Measurements from ENCODE around the gene HOXA5. TPM values are rescaled to one million over a fixed set of nuclear protein-coding genes. Genes with fewer than 3 reads are reported as not detected.

The HOXA5 gene
- total and polyA plus RNA-seq, 5 experiments from 2014 or later = not detected

- Mint-ChIP-seq H3K4me3 (peak overlapping the region in 9 of 10 donors; percentile 16 to 85 (median 75)), H3K9me3 (peaks cover 0 to 4% (median 0%) of the 10 kb centered on the region in 9 donors), H3K27me3 (peaks cover 62 to 97% (median 76%) of the 10 kb centered on the region in 5 donors), H3K4me1 (peaks cover 34 to 69% (median 57%) of the 10 kb centered on the region in 4 donors), H3K36me3 (peaks cover 0 to 9% (median 2%) of the 10 kb centered on the region in 3 donors), H3K27ac (peak overlapping the region in 2 of 10 donors; percentile 57 to 58)
- DNase-seq = peak in 1 of 10 donors; percentile 3
- POLR2A ChIA-PET = interaction anchor here (0.7 to 3.5 kb wide), 6 partner anchors 7 to 987 kb away, joined by 3 to 18 read pairs (median 3); no protein-coding TSS in a partner anchor
- no peak for ATAC-seq
Observed at GRCh38 chr7:27186668-27187474, 43.4 kb upstream of the HOXA5 start.

- H3K36me3 Mint-ChIP-seq = peaks cover 0 to 9% (median 2%) of the 10 kb centered on the region in 3 donors
- peak overlapping the region in 5 of 10 donors; percentile 28 to 91 (median 49) for H3K27ac Mint-ChIP-seq
- H3K4me3 Mint-ChIP-seq = peak overlapping the region; percentile 67 to 85 (median 81)
- peaks cover 31 to 64% (median 52%) of the 10 kb centered on the region in 4 donors for H3K4me1 Mint-ChIP-seq
- peak in 1 of 10 donors; percentile 17 for DNase-seq
- ATAC-seq = no peak
- POLR2A ChIA-PET = interaction anchor here (0.6 to 3.5 kb wide), 5 partner anchors 13 to 642 kb away, joined by 3 to 18 read pairs (median 4); no protein-coding TSS in a partner anchor
- peaks cover 56 to 96% (median 77%) of the 10 kb centered on the region in 5 donors for H3K27me3 Mint-ChIP-seq
- H3K9me3 Mint-ChIP-seq = peaks cover 0 to 4% (median 0%) of the 10 kb centered on the region in 9 donors
Observed at GRCh38 chr7:27185854-27186667, 42.6 kb upstream of the HOXA5 start.

GRCh38 chr7:27185013-27185853 is 41.8 kb upstream of the HOXA5 start, which contains the start of gene HOXA11:
Gene HOXA11 (minus strand): TSS chr7:27185232. CDS start chr7:27185144, 88 bp downstream.
- ATAC-seq = peak; percentile 19 to 46

DNA sequence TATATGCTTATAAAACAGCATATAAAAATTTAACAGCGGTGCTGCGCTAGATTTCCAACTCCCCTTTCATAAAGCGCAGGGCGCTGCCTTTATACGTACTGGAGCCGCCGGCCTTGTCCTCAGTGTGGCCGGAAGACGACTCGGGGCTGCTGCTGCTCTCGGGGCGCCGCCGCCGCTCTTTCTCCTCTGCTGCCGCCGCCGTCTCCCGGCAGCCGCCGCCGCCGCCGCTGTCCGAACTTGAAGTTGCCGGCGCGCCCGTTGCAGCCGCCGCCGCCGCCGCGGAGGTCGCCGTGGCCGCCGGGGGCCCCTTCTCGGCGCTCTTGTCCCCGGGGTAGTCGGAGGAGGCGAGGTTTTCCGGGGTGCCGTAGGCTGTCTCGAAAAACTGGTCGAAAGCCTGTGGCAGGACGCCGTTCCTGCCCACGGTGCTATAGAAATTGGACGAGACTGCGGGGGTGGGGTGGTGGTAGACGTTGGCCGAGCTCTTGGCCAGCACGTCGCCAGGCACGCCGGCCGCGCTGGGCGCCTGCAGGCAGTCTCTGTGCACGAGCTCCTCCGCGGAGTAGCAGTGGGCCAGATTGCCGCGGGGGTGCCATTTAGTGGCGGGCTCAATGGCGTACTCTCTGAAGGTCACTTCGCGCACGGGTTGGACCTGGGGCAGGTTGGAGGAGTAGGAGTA is 41.0 kb upstream of the HOXA5 start:
- H3K9me3 Mint-ChIP-seq = peaks cover 0 to 2% (median 0%) of the 10 kb centered on the region in 9 donors
- H3K27ac Mint-ChIP-seq = peak overlapping the region in 3 of 10 donors; percentile 32 to 91 (median 85)
- POLR2A ChIA-PET = interaction anchor here (0.8 to 1.3 kb wide), 6 partner anchors 10 to 25 kb away, joined by 3 to 12 read pairs (median 3); partner anchors contain the start of gene HOXA10
- peaks cover 48 to 96% (median 69%) of the 10 kb centered on the region in 5 donors for H3K27me3 Mint-ChIP-seq
- DNase-seq (no peak), ATAC-seq (peak; percentile 9 to 27)
- peaks cover 33 to 60% (median 50%) of the 10 kb centered on the region in 4 donors for H3K4me1 Mint-ChIP-seq
- peak overlapping the region; percentile 67 to 85 (median 81) for H3K4me3 Mint-ChIP-seq
- H3K36me3 Mint-ChIP-seq = peaks cover 0 to 7% (median 3%) of the 10 kb centered on the region in 3 donors

More at GRCh38 chr7:27185013-27185853, 41.8 kb upstream of the HOXA5 start, which contains the start of gene HOXA11:
- peaks cover 0 to 9% (median 0%) of the 10 kb centered on the region in 3 donors for H3K36me3 Mint-ChIP-seq
- H3K27me3 Mint-ChIP-seq = peaks cover 50 to 96% (median 72%) of the 10 kb centered on the region in 5 donors
- DNase-seq = peak in 1 of 10 donors; percentile 35
- H3K9me3 Mint-ChIP-seq = peaks cover 0 to 2% (median 0%) of the 10 kb centered on the region in 9 donors
- POLR2A ChIA-PET = interaction anchor here (0.6 to 3.5 kb wide), 8 partner anchors 11 to 643 kb away, joined by 3 to 18 read pairs (median 4); partner anchors contain the start of gene HOXA10
- H3K4me1 Mint-ChIP-seq = peaks cover 33 to 64% (median 51%) of the 10 kb centered on the region in 4 donors
- peak within 1 kb of the TSS; percentile 67 to 85 (median 81) for H3K4me3 Mint-ChIP-seq
- H3K27ac Mint-ChIP-seq = peak within 1 kb of the TSS in 7 of 10 donors; percentile 17 to 91 (median 44)

DNA sequence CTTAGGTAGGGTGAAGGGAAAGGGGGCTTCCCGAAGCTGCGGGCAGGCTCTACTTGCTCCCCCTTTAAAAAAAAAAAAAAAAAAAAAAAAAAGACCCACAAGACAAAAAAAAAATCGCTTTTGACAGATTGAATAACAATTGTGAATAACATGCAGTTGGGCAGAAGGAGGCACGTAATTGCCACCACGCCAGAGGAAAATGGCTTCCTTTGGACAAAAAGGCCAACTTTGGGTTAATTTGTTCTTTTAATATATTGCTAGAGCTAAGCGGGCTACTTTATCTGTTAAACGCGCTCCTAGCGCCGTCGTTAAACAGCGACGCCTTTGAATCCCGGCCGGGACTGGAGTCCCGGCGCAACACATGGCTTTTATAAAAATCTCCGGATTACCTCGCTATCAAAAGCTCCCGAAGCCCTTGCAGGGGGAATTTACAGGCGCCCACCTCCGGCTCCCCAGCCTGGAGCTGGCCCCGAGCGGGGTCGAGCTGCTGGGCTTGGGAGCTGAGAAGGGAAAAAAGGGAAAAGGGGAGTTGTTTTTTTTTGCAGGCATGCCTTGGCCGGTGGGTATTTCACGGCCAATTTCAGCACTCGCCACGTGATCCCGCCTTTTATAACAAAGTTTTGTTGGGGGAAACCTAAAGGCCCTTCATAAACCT is 40.3 kb upstream of the HOXA5 start:
- H3K27me3 Mint-ChIP-seq = peaks cover 54 to 96% (median 74%) of the 10 kb centered on the region in 5 donors
- H3K9me3 Mint-ChIP-seq = peaks cover 0 to 2% (median 0%) of the 10 kb centered on the region in 9 donors
- peaks cover 31 to 59% (median 48%) of the 10 kb centered on the region in 4 donors for H3K4me1 Mint-ChIP-seq
- peak in 1 of 10 donors; percentile 17 for DNase-seq
- ATAC-seq = no peak
- H3K27ac Mint-ChIP-seq = no peak overlapping the region
- H3K4me3 Mint-ChIP-seq = peak overlapping the region; percentile 43 to 85 (median 66)
- POLR2A ChIA-PET = interaction anchor here (0.6 to 2.4 kb wide), 3 partner anchors 10 to 44 kb away, joined by 3 to 9 read pairs (median 3); partner anchors contain the start of gene HOXA10
- H3K36me3 Mint-ChIP-seq = peaks cover 1 to 7% (median 4%) of the 10 kb centered on the region in 3 donors

DNA sequence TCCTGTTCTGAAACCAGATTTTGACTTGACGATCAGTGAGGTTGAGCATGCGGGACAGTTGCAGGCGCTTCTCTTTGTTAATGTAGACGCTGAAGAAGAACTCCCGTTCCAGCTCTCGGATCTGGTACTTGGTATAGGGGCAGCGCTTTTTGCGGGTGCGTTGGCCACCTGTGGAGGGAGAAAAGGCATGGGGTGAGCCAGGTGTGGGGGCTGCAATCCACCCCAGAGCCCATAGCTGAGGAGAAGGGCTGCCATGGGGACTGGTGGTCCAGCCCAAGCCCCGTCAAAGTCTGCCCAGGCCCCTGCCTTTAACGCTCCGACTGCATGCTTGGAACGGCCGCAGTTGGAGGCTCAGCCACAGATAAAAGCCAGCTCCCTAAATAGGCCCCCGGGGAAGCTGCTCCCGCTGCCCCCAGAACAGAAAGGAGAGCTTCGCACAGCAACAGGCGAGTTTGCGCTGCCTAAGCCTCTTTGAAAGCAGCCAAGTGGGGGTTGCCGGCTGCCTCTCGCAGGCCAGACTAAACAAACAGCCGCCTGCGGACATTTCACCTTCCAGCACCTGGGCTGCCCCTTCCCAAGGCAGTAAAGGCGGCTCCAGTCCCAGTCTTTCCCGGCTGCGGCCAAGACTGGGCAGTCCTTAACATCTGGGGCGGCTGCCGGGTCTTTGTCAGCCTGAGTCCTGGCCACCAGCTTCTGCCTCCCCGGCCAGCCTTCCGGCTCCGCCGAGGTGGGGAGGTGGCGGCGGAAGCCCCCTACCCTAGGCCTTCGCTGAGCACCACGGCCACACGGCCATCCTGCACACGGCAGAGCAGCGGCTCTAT is 39.6 kb upstream of the HOXA5 start:
- peaks cover 25 to 51% (median 41%) of the 10 kb centered on the region in 4 donors for H3K4me1 Mint-ChIP-seq

DNA sequence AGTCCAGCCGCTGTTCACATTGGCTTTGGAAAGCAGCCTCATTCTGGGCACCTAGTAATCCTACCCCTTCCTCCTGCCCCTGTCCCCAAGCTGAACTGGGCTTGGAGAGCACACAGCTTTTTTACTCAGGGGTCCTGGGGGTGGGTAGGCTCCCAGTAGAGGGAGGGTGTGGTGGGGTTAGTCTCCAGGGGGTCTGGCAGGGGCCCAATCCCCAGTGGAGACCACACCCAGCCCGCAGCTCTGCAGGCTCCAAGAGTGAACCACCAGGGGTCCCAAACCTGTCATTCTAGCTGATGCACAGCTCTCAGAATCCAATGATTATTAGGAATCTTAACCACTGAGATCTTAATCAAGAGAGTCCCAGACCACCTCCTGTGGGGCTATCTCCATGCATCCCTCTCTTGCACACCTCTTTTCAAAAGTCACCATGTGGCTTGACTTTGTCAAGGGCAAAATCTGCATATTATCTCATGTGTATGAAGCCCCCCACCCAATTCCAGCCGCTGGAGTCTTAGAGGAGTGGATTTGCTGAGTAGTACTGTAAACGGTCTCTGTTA is 38.9 kb upstream of the HOXA5 start:
- Mint-ChIP-seq H3K36me3 (peaks cover 1 to 4% (median 3%) of the 10 kb centered on the region in 3 donors), H3K4me1 (peaks cover 21 to 44% (median 34%) of the 10 kb centered on the region in 4 donors), H3K27ac (no peak overlapping the region), H3K27me3 (peaks cover 51 to 96% (median 74%) of the 10 kb centered on the region in 5 donors), H3K4me3 (peak overlapping the region in 1 of 10 donors; percentile 6), H3K9me3 (peaks cover 0 to 2% (median 0%) of the 10 kb centered on the region in 9 donors)
- DNase-seq = no peak
- no peak for ATAC-seq
- POLR2A ChIA-PET = interaction anchor here (0.5 to 2.4 kb wide), 3 partner anchors 9 to 1320 kb away, joined by 3 to 9 read pairs (median 9); partner anchors contain the start of gene HOXA10

More for the DNA sequence above, 39.6 kb upstream of the HOXA5 start:
- peaks cover 1 to 4% (median 3%) of the 10 kb centered on the region in 3 donors for H3K36me3 Mint-ChIP-seq
- peaks cover 52 to 96% (median 74%) of the 10 kb centered on the region in 5 donors for H3K27me3 Mint-ChIP-seq
- peak overlapping the region in 1 of 10 donors; percentile 55 for H3K4me3 Mint-ChIP-seq
- H3K9me3 Mint-ChIP-seq = peaks cover 0 to 2% (median 0%) of the 10 kb centered on the region in 9 donors
- POLR2A ChIA-PET = interaction anchor here (2.4 kb wide), 1 partner anchor 9 kb away, joined by 9 read pairs; the partner anchor contains the start of gene HOXA10
- H3K27ac Mint-ChIP-seq = no peak overlapping the region
- ATAC-seq (no peak), DNase-seq (peak in 1 of 10 donors; percentile 17)

GRCh38 chr7:27181795-27182275 is 38.4 kb upstream of the HOXA5 start:
- Mint-ChIP-seq H3K27me3 (peaks cover 46 to 96% (median 68%) of the 10 kb centered on the region in 5 donors), H3K36me3 (peaks cover 1 to 4% (median 3%) of the 10 kb centered on the region in 3 donors), H3K27ac (no peak overlapping the region), H3K9me3 (peaks cover 0 to 2% (median 0%) of the 10 kb centered on the region in 9 donors), H3K4me3 (peak overlapping the region in 1 of 10 donors; percentile 6), H3K4me1 (peaks cover 21 to 40% (median 33%) of the 10 kb centered on the region in 4 donors)
- POLR2A ChIA-PET = interaction anchor here (0.5 to 2.4 kb wide), 3 partner anchors 8 to 1319 kb away, joined by 3 to 9 read pairs (median 9); partner anchors contain the start of gene HOXA10
- peak in 1 of 10 donors; percentile 14 for DNase-seq
- ATAC-seq = no peak

Measured in naive thymus-derived CD8-positive, alpha-beta T cell (primary cell).